GM12874 (cell line): ENCODE results near the gene GNPNAT1.

Experiments used
- CTCF ChIP-seq: IDR thresholded peaks from 2 replicates; pipeline ENCODE4 v1.5.1; 2011; ENCODE audit warnings: low read depth, mild to moderate bottlenecking, control low read depth, low read length, moderate library complexity; ENCODE audit not compliant: insufficient read depth

GNPNAT1 gene

GRCh38 chr14:52735921-52736489 lies 55.4 kb downstream of the GNPNAT1 start:
- no peak for TF ChIP-seq CTCF

GRCh38 chr14:52733824-52734223 lies 57.6 kb downstream of the GNPNAT1 start:
- no peak for TF ChIP-seq CTCF

- no peak for TF ChIP-seq CTCF
These were observed 60.7 kb downstream of the GNPNAT1 start for GRCh38 chr14:52730709-52731111.

GRCh38 chr14:52729925-52730708 lies 61.3 kb downstream of the GNPNAT1 start, which contains the start of gene STYX:
STYX (plus strand) TSS chr14:52730166; CDS start chr14:52730475, 309 bp downstream.
- TF ChIP-seq CTCF, result no peak

- TF ChIP-seq CTCF, result no peak
These were observed 61.9 kb downstream of the GNPNAT1 start for GRCh38 chr14:52729585-52729924.
